HPDE6-E6E7 (cell line): Measurements from ENCODE around the gene COL13A1.

Experiments used
- DNase-seq: peaks from one replicate; pipeline ENCODE4 v3.0.0; 2011; ENCODE audit warnings: missing footprints; ENCODE audit errors: extremely low spot score

Gene COL13A1

DNA sequence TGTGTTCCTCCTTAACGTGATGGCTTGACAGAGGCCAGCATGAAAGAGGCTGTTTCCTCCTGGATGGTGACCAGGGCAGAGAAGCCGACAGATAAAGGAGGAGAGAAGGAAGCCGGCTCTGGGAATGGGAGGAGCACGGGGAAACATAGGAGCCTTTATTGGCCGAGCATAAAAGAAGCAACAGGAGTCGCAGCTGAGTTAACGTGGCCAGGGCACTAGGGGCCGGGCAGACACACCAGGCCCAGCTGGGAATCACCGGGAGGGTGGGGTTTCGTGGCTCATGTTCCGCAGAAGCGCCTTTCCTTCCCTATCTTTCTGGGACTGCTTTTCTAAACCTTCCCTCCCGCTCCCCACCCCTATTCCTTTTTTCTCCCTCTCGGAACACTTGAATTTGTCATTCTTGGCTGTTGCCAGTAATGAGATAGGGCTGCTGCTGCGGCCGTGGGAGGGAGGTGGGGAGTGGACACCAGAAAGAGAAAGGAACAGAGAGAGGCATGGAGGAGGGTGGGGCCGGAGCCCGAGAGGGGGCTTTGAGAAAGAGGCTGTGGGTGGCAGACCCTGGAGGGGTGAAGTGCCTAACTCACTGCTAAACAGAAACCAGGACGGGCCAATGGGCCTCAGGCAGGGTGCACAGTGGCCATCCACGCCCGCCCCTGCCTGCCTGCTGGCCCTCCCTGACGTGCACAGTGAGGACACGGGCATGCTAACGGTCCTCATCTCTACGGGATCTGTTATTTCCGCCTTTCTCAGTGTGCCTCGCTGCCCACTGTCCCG, 65.2 kb downstream of the COL13A1 start:
- no peak for DNase-seq

GRCh38 chr10:69867699-69868558, 66.2 kb downstream of the COL13A1 start:
- DNase-seq: no peak

- DNase-seq: no peak
These were observed 67.1 kb downstream of the COL13A1 start for GRCh38 chr10:69868821-69869220.

DNA sequence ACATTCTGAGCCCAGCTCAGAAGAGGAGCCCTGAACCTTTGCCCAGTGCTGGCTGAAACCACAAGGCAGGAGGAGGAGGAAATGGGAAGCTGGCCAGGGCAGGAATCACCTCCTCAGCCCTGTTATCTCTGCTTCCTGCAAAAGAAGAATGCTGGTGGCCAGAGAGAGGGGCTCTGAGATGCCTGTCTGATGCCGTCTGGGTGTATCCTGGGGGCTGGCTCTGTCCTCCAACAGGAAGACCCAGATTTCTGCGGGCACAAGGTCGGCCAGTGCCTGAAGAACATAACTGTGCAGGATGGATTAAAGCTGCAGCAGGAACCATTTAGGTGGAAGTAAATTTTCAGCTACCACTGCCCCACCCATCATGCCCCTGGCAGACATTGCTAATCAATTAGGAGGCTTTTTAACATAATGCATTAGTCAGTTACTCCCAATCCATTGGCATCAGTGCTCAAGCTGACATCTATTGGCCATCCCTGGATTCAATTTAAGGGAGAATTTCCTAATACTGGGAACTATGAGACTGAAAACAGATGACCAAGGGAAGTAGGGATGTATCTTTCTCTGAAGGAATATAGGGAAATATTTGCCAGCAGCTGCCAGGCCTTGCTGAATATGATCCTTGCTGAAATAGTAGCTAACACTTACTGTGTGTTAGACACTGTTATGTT, 67.7 kb downstream of the COL13A1 start:
- DNase-seq: peak; percentile 29

DNA sequence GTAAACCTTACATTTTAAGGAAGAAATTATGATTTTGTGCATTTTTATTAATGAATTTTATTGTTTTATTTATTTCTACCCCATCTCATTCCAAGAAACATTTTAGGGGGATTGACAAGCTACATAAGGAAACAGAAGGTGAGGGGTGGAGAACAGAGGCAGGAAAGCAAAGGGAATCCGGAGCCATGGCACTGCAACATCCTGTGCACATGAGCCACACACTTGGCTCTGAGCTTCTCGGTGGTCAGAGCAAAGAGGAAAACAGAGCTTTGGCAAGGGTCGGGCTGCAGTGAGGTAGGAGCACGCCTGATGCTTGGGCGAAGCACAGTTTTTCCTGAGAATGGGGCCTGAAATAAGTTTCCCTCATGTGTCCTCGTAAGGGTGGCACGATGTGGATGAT, 68.9 kb downstream of the COL13A1 start:
- no peak for DNase-seq

DNA sequence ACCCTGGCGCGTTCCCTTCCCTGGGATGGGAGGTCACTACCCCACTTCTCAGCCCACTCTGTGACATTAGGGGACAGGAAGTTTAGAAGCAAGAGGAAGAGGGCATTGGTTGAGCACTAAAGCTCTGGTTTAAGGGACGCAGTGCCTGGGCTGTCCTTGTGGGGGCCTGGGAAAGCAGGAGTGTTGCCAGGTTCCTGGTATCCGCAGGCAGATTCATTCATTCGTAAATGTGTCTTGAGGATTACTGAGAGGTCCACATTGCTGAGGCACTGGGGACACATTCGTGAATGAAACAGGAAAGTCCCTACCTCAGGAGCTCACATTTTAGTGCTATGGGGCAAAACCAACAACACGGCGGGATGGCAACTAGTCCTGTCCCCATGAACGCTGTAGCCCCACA, 69.4 kb downstream of the COL13A1 start:
- DNase-seq: no peak

DNA sequence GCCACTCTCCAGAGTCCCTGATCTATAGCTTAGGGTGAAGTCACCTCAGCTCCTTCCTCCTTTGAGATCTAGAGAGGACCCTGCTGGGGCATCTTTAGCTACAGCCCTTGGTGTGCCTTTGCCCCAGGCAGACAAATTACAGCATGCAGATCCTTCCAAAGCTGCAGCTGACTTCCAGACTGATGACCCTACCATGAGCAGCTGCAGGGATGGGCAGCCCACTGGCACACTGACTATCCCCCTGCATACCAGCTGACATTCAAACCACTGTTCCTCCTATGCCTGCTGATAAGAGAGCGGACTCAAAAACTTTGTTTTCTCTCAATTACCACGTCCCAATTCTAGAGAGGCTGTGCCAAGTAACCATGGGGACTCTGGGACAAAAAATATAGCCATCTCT, 70.6 kb downstream of the COL13A1 start:
- no peak for DNase-seq

- no peak for DNase-seq
These were observed 71.5 kb downstream of the COL13A1 start for GRCh38 chr10:69873135-69873639.

- DNase-seq: peak; percentile 70
These were observed 72.7 kb downstream of the COL13A1 start for GRCh38 chr10:69874449-69874848.

GRCh38 chr10:69875856-69876255, 74.2 kb downstream of the COL13A1 start:
- no peak for DNase-seq

- DNase-seq: no peak
These were observed 74.6 kb downstream of the COL13A1 start for GRCh38 chr10:69876286-69876685.

DNA sequence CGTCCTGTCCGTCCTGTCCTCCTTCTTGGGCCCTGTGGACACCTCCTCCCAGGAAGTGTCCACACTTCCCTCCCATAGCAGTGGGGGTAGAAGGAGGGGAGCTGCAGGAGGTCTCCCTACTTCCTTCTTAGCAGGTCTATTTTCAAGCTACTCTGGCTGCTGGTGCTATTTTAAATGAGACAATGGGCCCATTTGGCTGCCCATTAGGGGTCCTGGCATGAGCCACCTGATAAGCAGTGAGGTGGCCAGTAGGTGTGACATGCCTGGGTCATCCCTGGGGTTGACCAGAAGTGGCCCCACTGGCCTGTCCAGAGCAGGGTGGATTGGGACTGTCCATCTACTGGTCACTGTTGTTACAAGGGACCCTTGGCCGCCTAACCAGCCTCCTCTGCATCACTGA, 75.2 kb downstream of the COL13A1 start:
- DNase-seq: no peak

GRCh38 chr10:69878038-69878437, 76.3 kb downstream of the COL13A1 start:
- DNase-seq: no peak

GRCh38 chr10:69878951-69879350, 77.2 kb downstream of the COL13A1 start:
- no peak for DNase-seq

DNA sequence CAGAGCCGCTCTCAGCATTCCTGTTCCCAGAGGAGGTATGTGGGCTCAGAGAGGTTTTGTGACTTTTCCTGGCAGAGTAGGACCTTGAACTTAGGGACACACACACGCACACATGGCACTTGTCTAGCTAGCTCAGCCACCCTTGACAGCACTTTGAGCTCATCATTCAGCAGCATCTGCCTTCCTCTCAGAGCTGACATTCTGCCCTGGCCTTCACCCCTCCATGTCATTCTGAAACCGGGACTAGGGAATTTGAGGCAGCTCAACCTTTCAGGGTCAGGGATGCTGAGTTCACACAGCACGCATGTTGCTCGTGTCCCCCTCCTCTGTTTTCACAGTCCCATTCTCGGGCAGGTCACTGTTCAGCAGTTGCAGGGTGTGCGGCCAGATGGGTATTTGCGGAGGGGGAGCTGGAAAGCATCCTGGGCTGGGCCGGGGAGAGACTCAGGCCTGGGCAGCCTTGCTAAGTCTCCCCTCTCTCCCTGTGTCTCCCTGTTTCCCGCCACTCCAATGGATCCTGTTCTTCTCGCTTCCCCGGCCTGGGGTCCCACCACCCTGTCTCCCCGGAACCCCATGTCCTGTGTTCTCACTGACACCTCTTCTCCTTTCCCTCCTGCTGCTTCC, 78.0 kb downstream of the COL13A1 start:
- no peak for DNase-seq

- DNase-seq: no peak
These were observed 78.8 kb downstream of the COL13A1 start for GRCh38 chr10:69880301-69881081.

DNA sequence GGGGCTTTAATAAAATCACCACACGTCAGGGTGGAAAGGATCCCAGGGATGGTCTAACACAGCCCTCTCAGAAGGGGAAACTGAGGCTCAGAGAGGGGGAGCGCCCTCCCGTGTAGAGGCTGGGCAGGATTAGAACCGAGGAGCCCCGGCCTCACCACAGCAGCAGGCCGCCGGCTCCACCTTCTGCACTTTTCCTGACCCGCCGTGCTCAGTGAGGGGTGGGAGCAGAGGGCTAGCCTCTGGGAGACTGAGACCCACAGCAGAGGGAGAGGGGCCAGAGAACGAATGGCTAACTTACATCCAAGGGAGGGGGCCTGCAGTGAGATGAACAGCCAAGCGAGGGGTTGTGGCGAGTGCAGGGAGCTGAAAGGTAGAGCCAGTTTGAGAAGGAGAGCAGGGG, 79.5 kb downstream of the COL13A1 start:
- DNase-seq: no peak

- DNase-seq: peak; percentile 73
These were observed 81.8 kb downstream of the COL13A1 start for GRCh38 chr10:69883310-69884023.

DNA sequence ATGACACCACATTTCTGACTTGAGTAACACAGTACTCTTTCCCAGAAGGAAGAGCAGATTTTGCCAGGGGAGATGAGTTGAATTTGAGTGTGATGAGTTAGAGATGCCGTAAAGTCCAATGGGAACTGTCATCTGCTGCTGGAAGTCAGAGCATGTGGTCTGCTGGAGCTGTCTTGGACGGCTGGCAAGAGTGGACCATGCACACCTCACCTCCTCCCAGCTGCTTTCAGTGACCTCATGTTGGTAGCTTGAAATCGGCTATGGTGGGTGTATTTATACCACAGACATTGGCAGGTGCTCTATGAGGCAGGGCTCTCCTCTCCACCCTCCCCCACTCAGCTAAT, 82.3 kb downstream of the COL13A1 start:
- DNase-seq: no peak

DNA sequence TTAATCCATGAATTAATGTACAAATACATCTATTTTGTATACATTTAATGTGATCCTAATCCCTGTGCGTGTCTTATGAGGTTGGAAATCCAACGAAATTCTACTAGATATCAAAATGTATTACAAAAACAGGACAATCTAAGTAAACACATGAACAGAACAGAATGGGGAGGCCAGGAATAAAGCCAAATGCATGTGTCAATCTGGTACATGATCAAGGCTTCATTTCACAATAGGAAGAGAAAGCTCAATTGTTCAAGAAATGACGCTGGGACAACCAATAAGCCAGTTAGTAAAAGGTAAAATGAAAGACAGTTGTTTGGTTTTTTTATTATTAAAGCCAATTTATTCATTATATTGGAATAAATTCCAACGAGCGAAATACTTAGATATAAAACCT, 83.0 kb downstream of the COL13A1 start:
- DNase-seq: no peak
